ENCODE data around the gene TMEM250.

The TMEM250 gene

GRCh38 chr9:136091582-136092352 is 26.9 kb downstream of the TMEM250 start:
- Histone ChIP-seq H3K79me1 (replicated peaks; ENCODE audit: low read length, poor library complexity, severe bottlenecking) (peaks cover 12% of the 10 kb centered on the region), H3K18ac (ENCODE audit: low read depth in 1 of 2, low read length in 2 of 2) (peak overlapping the region in 1 of 2 experiments; percentile 28), H3K27me3 (ENCODE audit: control insufficient read depth in 1 of 2, insufficient read depth in 1 of 2, low read length in 2 of 2) (no peaks in the 10 kb centered on the region), H3K4ac (ENCODE audit: low read depth in 1 of 2, low read length in 2 of 2) (peak overlapping the region in 1 of 2 experiments; percentile 71), H2BK12ac (ENCODE audit: low read length in 2 of 2) (peak overlapping the region in 1 of 2 experiments; percentile 3), H2BK120ac (ENCODE audit: low read depth, low read length) (no peak overlapping the region), H3K9me3 (ENCODE audit: control insufficient read depth, low read length) (no peaks in the 10 kb centered on the region), H3K27ac (ENCODE audit: low read length, poor library complexity, severe bottlenecking) (peak overlapping the region; percentile 7), H3K14ac (ENCODE audit: low read length in 2 of 2) (no peak overlapping the region), H4K91ac (ENCODE audit: low read length) (no peak overlapping the region), H3K4me1 (ENCODE audit: control insufficient read depth, insufficient read depth, low read depth, low read length) (peaks cover 68% of the 10 kb centered on the region), H3K36me3 (ENCODE audit: control insufficient read depth in 1 of 2, insufficient read depth in 2 of 2, low read depth in 1 of 2, low read length in 2 of 2) (peaks cover 5 to 34% of the 10 kb centered on the region in 2 experiments), H4K8ac (ENCODE audit: low read length) (no peak overlapping the region), H2AK5ac (ENCODE audit: low read length, severe bottlenecking) (peak overlapping the region; percentile 46), H3K23ac (ENCODE audit: low read length in 2 of 2) (no peak overlapping the region), H3K9ac (ENCODE audit: low read length) (peak overlapping the region; percentile 38), H2AFZ (ENCODE audit: low read depth, low read length) (no peak overlapping the region), H3K4me3 (ENCODE audit: insufficient read depth in 1 of 2, low read depth in 1 of 2, low read length in 2 of 2) (no peak overlapping the region), H3K4me2 (ENCODE audit: low read length, poor library complexity, severe bottlenecking) (peak overlapping the region; percentile 13), H2BK15ac (ENCODE audit: low read depth, poor library complexity, severe bottlenecking) (no peak overlapping the region), H2BK5ac (ENCODE audit: low read depth, low read length, poor library complexity, severe bottlenecking) (no peak overlapping the region)
- 84% methylated on average over 20 of the region's 20 CpGs for WGBS
- DNase-seq = no peak

- H3K9ac ChIP-seq (ENCODE audit: low read length) = peak overlapping the region; percentile 38
- H3K23ac ChIP-seq (ENCODE audit: low read length in 2 of 2) = no peak overlapping the region
- no peak overlapping the region for H4K8ac ChIP-seq (ENCODE audit: low read length)
- H3K18ac ChIP-seq (ENCODE audit: low read depth in 1 of 2, low read length in 2 of 2) = peak overlapping the region; percentile 71 to 79
- peak overlapping the region; percentile 34 to 71 for H3K4ac ChIP-seq (ENCODE audit: low read depth in 1 of 2, low read length in 2 of 2)
- H3K9me3 ChIP-seq (ENCODE audit: control insufficient read depth, low read length) = no peaks in the 10 kb centered on the region
- 86% methylated on average over 22 of the region's 22 CpGs for WGBS
- peak overlapping the region; percentile 46 for H2AK5ac ChIP-seq (ENCODE audit: low read length, severe bottlenecking)
- peaks cover 5 to 41% of the 10 kb centered on the region in 2 experiments for H3K36me3 ChIP-seq (ENCODE audit: control insufficient read depth in 1 of 2, insufficient read depth in 2 of 2, low read depth in 1 of 2, low read length in 2 of 2)
- peaks cover 13% of the 10 kb centered on the region for H3K79me1 ChIP-seq (replicated peaks; ENCODE audit: low read length, poor library complexity, severe bottlenecking)
- peak overlapping the region in 1 of 2 experiments; percentile 23 for H2BK12ac ChIP-seq (ENCODE audit: low read length in 2 of 2)
- H4K91ac ChIP-seq (ENCODE audit: low read length) = peak overlapping the region; percentile 70
- H3K14ac ChIP-seq (ENCODE audit: low read length in 2 of 2) = peak overlapping the region in 1 of 2 experiments; percentile 82
- H2AFZ ChIP-seq (ENCODE audit: low read depth, low read length) = no peak overlapping the region
- no peak overlapping the region for H2BK15ac ChIP-seq (ENCODE audit: low read depth, poor library complexity, severe bottlenecking)
- H3K4me3 ChIP-seq (ENCODE audit: insufficient read depth in 1 of 2, low read depth in 1 of 2, low read length in 2 of 2) = no peak overlapping the region
- no peak overlapping the region for H2BK120ac ChIP-seq (ENCODE audit: low read depth, low read length)
- H3K27me3 ChIP-seq (ENCODE audit: control insufficient read depth in 1 of 2, insufficient read depth in 1 of 2, low read length in 2 of 2) = no peaks in the 10 kb centered on the region
- peak overlapping the region; percentile 35 for H3K4me2 ChIP-seq (ENCODE audit: low read length, poor library complexity, severe bottlenecking)
- peak overlapping the region; percentile 50 for H2BK5ac ChIP-seq (ENCODE audit: low read depth, low read length, poor library complexity, severe bottlenecking)
- peaks cover 69% of the 10 kb centered on the region for H3K4me1 ChIP-seq (ENCODE audit: control insufficient read depth, insufficient read depth, low read depth, low read length)
- DNase-seq = peak; percentile 7
- peak overlapping the region; percentile 7 for H3K27ac ChIP-seq (ENCODE audit: low read length, poor library complexity, severe bottlenecking)
Measured at GRCh38 chr9:136090768-136091581, 27.7 kb downstream of the TMEM250 start.

GRCh38 chr9:136090056-136090735 is 28.5 kb downstream of the TMEM250 start:
- Histone ChIP-seq H3K79me1 (replicated peaks; ENCODE audit: low read length, poor library complexity, severe bottlenecking) (peaks cover 17% of the 10 kb centered on the region), H3K27ac (ENCODE audit: low read length, poor library complexity, severe bottlenecking) (peak overlapping the region; percentile 40), H3K9me3 (ENCODE audit: control insufficient read depth, low read length) (no peaks in the 10 kb centered on the region), H2BK12ac (ENCODE audit: low read length in 2 of 2) (peak overlapping the region in 1 of 2 experiments; percentile 48), H2BK120ac (ENCODE audit: low read depth, low read length) (no peak overlapping the region), H3K27me3 (ENCODE audit: control insufficient read depth in 1 of 2, insufficient read depth in 1 of 2, low read length in 2 of 2) (no peaks in the 10 kb centered on the region), H4K8ac (ENCODE audit: low read length) (no peak overlapping the region), H3K36me3 (ENCODE audit: control insufficient read depth in 1 of 2, insufficient read depth in 2 of 2, low read depth in 1 of 2, low read length in 2 of 2) (peaks cover 5 to 48% of the 10 kb centered on the region in 2 experiments), H3K4me2 (ENCODE audit: low read length, poor library complexity, severe bottlenecking) (no peak overlapping the region), H2BK15ac (ENCODE audit: low read depth, poor library complexity, severe bottlenecking) (no peak overlapping the region), H3K14ac (ENCODE audit: low read length in 2 of 2) (no peak overlapping the region), H3K23ac (ENCODE audit: low read length in 2 of 2) (no peak overlapping the region), H2AFZ (ENCODE audit: low read depth, low read length) (no peak overlapping the region), H3K4ac (ENCODE audit: low read depth in 1 of 2, low read length in 2 of 2) (no peak overlapping the region), H3K4me3 (ENCODE audit: insufficient read depth in 1 of 2, low read depth in 1 of 2, low read length in 2 of 2) (no peak overlapping the region), H3K9ac (ENCODE audit: low read length) (peak overlapping the region; percentile 36), H2BK5ac (ENCODE audit: low read depth, low read length, poor library complexity, severe bottlenecking) (no peak overlapping the region), H3K18ac (ENCODE audit: low read depth in 1 of 2, low read length in 2 of 2) (peak overlapping the region in 1 of 2 experiments; percentile 13), H2AK5ac (ENCODE audit: low read length, severe bottlenecking) (peak overlapping the region; percentile 33), H3K4me1 (ENCODE audit: control insufficient read depth, insufficient read depth, low read depth, low read length) (peaks cover 65% of the 10 kb centered on the region), H4K91ac (ENCODE audit: low read length) (peak overlapping the region; percentile 37)
- WGBS = 95% methylated on average over 8 of the region's 9 CpGs
- no peak for DNase-seq
